Smooth muscle cell (in vitro differentiated cells): ENCODE measurements around the gene CLN6. TPM values are rescaled to one million over a fixed set of nuclear protein-coding genes. Genes with fewer than 3 reads are reported as not detected.

Source experiments
- DNase-seq: peaks from one replicate; lab custom pipeline; 2025; ENCODE audit not compliant: unreplicated experiment; lab: John Stamatoyannopoulos, UW
- H2AFZ ChIP-seq: fragments of 200-600 bp; sonication (generic); 2 replicates; pipeline ENCODE4 v1.6.0; 2016; ENCODE audit warnings: antibody characterized with exemption, low read depth, mild to moderate bottlenecking
- H3F3A ChIP-seq: fragments of 200-600 bp; sonication (generic); 2 replicates; pipeline ENCODE4 v1.6.0; 2017; ENCODE audit warnings: antibody characterized with exemption, low read depth
- H3K27ac ChIP-seq: fragments of 200-600 bp; sonication (generic); 2 replicates; pipeline ENCODE4 v1.5.1; 2016; ENCODE audit warnings: low read depth, mild to moderate bottlenecking
- H3K27me3 ChIP-seq: fragments of 200-600 bp; sonication (generic); 2 replicates; pipeline ENCODE4 v1.6.1; 2016; ENCODE audit warnings: low read depth, mild to moderate bottlenecking
- H3K36me3 ChIP-seq: fragments of 200-600 bp; sonication (generic); 2 replicates; pipeline ENCODE4 v1.5.1; 2016; ENCODE audit warnings: low read depth
- H3K4me1 ChIP-seq: fragments of 200-600 bp; sonication (generic); 2 replicates; pipeline ENCODE4 v1.5.1; 2016; ENCODE audit warnings: low read depth
- H3K4me2 ChIP-seq: fragments of 200-600 bp; sonication (generic); 2 replicates; pipeline ENCODE4 v1.6.0; 2016; ENCODE audit warnings: mild to moderate bottlenecking
- H3K4me3 ChIP-seq: fragments of 200-600 bp; sonication (generic); 2 replicates; pipeline ENCODE4 v1.5.1; 2016; ENCODE audit warnings: mild to moderate bottlenecking
- H3K79me2 ChIP-seq: fragments of 200-600 bp; sonication (generic); 2 replicates; pipeline ENCODE4 v1.6.0; 2016; ENCODE audit warnings: low read depth, mild to moderate bottlenecking
- H3K9ac ChIP-seq: fragments of 200-600 bp; sonication (generic); 2 replicates; pipeline ENCODE4 v1.6.0; 2016; ENCODE audit warnings: low read depth
- H3K9me3 ChIP-seq: fragments of 200-600 bp; sonication (generic); replicated peaks from 2 replicates; pipeline ENCODE4 v1.5.1; 2016; ENCODE audit warnings: low read depth
- H4K20me1 ChIP-seq: fragments of 200-600 bp; sonication (generic); 2 replicates; pipeline ENCODE4 v1.6.0; 2016; ENCODE audit warnings: low read depth
- WGBS: methylation state at CpG from one replicate; pipeline ENCODE4 v1.1.7; 2016; ENCODE audit warnings: low lambda C conversion rate; 5-methylcytosine and 5-hydroxymethylcytosine counted together
- polyA plus RNA-seq: library from polyadenylated mRNA; unstranded; fragments of >200 nt; fragmentation: Nextera tagmentation; extraction: Ambion mirVana; gene quantifications from 2 replicates; pipeline ENCODE4 v1.2.1, GENCODE V29; 2016
- total RNA-seq: library from RNA; depleted of rRNA; stranded (reverse); fragments of >200 nt; gene quantifications from 2 replicates; pipeline ENCODE4 v1.2.3, GENCODE V29; 2014
- TF ChIP-seq, protein P1 (sequence below): fragments of 200-600 bp; sonication (generic); IDR thresholded peaks from 2 replicates; pipeline ENCODE4 v1.5.1; 2017; ENCODE audit warnings: borderline replicate concordance, mild to moderate bottlenecking, antibody characterized with exemption; ENCODE audit not compliant: insufficient read depth, poor library complexity, severe bottlenecking

CLN6 gene
- total and polyA plus RNA-seq, 2 experiments from 2014 or later = 2.5 to 15.2 TPM

DNA sequence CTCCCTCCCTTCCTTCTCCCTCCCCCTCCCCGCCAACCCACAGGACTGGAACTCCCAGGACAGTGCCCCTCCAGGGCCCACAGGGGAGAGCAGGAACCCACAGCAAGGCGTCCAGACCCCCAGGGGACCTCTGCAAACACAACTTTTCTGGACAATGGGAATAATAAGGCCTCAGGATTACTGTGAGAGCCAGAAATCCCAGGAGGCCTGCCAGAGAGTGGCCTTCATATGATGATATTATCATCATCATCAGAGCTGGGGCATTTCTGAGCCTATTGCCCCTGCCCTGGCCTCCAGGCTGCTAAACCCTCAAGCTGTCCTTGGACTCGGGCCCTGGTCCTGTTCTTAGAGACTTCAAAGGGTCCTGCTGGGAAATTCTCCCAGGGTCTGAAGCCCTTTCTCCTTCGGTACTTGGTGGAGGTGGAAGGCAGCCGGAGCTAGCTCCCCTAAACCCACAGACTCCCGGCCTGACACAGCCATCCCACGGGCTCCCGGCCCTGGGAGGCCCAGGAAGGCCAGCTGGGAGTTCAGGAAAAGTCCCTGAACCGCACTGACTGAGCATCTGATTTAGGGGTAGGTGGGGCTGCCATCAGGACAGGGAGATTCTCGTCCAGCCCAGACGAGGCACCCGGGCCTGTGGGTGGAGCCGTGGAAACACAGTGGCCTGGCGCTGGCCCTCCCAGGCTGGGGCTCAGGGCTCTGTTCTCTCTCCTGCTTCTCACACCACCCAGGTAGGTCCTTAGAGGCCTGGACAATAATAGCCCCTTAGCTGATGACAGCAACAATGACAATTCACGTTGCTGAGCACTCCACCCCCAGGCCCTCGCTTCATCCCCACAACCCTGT lies 29.3 kb downstream of the CLN6 start:
- Histone ChIP-seq H3K27me3 (no peaks in the 10 kb centered on the region), H3K4me2 (no peak overlapping the region), H3K27ac (no peak overlapping the region), H3K9ac (no peak overlapping the region), H3F3A (no peaks in the 10 kb centered on the region), H3K9me3 (no peaks in the 10 kb centered on the region), H3K79me2 (no peaks in the 10 kb centered on the region), H3K4me1 (peaks cover 13% of the 10 kb centered on the region), H2AFZ (no peak overlapping the region), H3K36me3 (no peaks in the 10 kb centered on the region), H4K20me1 (no peaks in the 10 kb centered on the region), H3K4me3 (no peak overlapping the region)
- 52% methylated on average over 16 of the region's 16 CpGs for WGBS
- no peak for DNase-seq
- TF ChIP-seq, protein P1, sequence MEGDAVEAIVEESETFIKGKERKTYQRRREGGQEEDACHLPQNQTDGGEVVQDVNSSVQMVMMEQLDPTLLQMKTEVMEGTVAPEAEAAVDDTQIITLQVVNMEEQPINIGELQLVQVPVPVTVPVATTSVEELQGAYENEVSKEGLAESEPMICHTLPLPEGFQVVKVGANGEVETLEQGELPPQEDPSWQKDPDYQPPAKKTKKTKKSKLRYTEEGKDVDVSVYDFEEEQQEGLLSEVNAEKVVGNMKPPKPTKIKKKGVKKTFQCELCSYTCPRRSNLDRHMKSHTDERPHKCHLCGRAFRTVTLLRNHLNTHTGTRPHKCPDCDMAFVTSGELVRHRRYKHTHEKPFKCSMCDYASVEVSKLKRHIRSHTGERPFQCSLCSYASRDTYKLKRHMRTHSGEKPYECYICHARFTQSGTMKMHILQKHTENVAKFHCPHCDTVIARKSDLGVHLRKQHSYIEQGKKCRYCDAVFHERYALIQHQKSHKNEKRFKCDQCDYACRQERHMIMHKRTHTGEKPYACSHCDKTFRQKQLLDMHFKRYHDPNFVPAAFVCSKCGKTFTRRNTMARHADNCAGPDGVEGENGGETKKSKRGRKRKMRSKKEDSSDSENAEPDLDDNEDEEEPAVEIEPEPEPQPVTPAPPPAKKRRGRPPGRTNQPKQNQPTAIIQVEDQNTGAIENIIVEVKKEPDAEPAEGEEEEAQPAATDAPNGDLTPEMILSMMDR = no peak

GRCh38 chr15:68199340-68199739 lies 30.2 kb downstream of the CLN6 start:
- H3K79me2 ChIP-seq = no peaks in the 10 kb centered on the region
- no peaks in the 10 kb centered on the region for H3K27me3 ChIP-seq
- H3F3A ChIP-seq = no peaks in the 10 kb centered on the region
- H3K9ac ChIP-seq = no peak overlapping the region
- no peaks in the 10 kb centered on the region for H4K20me1 ChIP-seq
- no peak for DNase-seq
- no peak overlapping the region for H3K27ac ChIP-seq
- H3K9me3 ChIP-seq = no peaks in the 10 kb centered on the region
- H3K4me2 ChIP-seq = no peak overlapping the region
- no peaks in the 10 kb centered on the region for H3K36me3 ChIP-seq
- no peak overlapping the region for H3K4me3 ChIP-seq
- WGBS = 67% methylated on average over 11 of the region's 11 CpGs
- H2AFZ ChIP-seq = no peak overlapping the region
- TF ChIP-seq, protein P1 = no peak
- peaks cover 13% of the 10 kb centered on the region for H3K4me1 ChIP-seq

DNA sequence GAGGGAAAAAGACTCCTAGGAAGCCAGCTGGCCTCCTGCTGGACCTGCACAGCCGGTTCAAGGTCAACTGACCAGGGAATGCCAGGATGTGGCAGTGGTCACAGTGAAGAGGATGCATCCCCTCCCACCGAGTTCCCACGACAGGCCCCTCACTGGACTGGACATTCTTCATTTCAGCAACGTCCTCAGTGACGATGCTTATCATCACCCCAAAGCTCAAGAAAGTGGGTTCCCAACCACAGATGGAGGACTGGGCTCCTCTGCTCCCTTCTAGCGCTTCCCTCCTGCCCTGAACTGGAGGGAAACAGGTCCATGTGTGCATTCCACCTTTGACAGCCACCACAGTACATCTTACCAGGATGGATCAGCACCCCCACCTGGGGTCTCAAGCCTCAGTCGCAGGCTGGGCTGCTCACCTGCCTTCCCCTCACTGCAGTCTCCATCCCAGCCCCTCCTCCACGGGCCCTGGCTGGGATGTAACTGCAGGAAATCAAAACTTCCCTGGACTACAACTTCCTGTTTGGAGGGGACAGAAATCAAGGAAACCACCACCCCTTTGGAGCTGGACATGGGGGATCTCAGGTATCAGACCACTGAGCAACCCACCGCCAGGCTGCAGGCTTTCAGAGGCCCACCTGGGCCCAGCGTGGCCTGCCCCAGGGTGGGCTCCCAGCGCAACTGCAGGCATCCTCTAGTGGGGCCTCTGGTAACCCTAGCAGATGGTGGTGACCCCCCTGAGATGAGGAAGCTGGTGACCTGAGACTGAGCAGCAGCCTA lies 31.7 kb downstream of the CLN6 start:
- Histone ChIP-seq H4K20me1 (no peaks in the 10 kb centered on the region), H3K4me1 (peaks cover 13% of the 10 kb centered on the region), H3K79me2 (no peaks in the 10 kb centered on the region), H3K4me2 (no peak overlapping the region), H3K9me3 (no peaks in the 10 kb centered on the region), H2AFZ (no peak overlapping the region), H3K27me3 (no peaks in the 10 kb centered on the region), H3K27ac (no peak overlapping the region), H3K4me3 (no peak overlapping the region), H3K9ac (no peak overlapping the region), H3F3A (no peaks in the 10 kb centered on the region), H3K36me3 (no peaks in the 10 kb centered on the region)
- TF ChIP-seq, protein P1 = no peak
- 97% methylated on average over 11 of the region's 11 CpGs for whole genome bisulfite sequencing
- DNase-seq = no peak
